HG02884 (cell line): ENCODE data around the gene SLC35B2.

Source experiments
- ATAC-seq: cut with Tn5 transposase; IDR thresholded peaks from one replicate; pipeline ENCODE4 v1.9.1; 2021; ENCODE audit warnings: mild to moderate bottlenecking, moderate library complexity; ENCODE audit not compliant: unreplicated experiment

The SLC35B2 gene, protein sequence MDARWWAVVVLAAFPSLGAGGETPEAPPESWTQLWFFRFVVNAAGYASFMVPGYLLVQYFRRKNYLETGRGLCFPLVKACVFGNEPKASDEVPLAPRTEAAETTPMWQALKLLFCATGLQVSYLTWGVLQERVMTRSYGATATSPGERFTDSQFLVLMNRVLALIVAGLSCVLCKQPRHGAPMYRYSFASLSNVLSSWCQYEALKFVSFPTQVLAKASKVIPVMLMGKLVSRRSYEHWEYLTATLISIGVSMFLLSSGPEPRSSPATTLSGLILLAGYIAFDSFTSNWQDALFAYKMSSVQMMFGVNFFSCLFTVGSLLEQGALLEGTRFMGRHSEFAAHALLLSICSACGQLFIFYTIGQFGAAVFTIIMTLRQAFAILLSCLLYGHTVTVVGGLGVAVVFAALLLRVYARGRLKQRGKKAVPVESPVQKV

DNA sequence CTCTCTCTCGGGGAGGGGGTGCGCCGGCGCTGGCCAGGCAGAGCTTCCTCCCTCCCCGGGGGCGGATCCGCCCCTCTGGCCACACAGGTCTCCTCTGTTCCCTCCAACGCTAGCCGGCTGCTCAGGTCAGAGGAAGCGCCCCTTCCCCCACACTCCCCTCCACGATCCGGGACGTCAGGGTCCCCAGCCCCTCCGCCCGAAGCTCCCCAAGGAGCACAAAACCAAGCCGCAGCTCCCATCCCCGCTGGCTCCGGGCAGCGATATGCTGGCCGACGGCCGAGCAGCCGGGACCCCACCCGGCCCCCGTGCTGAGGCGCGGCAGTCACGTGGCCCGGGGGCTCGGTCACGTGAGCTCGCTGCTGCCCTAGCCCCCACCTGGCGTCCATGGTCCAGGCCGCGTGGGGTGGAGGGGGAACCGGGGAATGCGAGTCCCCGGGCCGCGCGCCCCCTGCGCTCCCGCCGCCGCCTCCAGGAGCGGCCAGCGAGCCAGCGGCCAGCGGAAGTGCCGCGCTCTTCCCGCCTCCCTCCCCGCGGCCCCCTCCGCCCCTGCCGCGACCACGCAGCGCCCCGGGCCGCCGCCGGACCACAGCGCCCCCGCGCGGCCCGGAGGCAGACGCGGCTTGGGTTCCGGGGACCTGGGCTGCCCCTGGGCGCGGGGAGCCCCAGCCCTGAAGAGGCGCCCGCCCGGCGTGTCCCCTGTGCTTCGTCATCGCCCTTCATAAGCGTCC, at the start of gene SLC35B2:
Gene SLC35B2 (minus strand): TSS at position 504 of the 728 bp plus-strand sequence. CDS start 118 bp downstream, at position 386.
- ATAC-seq: peak; percentile 48

DNA sequence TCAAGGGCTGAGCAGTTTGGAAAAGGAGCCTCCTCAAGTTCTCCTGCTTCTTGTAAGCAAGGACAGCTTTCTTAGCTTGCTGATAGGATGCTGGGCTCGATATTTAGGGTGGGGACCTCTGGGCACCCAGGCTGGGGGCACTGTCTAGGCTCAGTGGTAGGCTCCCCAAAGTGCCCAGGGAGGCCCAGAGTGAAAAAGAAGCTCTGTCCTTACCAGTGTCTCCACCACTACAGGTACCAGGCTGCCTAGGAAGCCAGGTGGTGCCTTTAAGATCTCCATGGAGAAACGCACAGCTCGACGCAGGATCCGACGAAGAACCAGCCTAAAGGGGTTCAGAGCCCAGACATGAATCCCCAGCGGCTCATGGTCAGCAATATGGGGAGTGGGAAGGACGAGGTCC, 49.4 kb upstream of the SLC35B2 start:
- no peak for ATAC-seq

DNA sequence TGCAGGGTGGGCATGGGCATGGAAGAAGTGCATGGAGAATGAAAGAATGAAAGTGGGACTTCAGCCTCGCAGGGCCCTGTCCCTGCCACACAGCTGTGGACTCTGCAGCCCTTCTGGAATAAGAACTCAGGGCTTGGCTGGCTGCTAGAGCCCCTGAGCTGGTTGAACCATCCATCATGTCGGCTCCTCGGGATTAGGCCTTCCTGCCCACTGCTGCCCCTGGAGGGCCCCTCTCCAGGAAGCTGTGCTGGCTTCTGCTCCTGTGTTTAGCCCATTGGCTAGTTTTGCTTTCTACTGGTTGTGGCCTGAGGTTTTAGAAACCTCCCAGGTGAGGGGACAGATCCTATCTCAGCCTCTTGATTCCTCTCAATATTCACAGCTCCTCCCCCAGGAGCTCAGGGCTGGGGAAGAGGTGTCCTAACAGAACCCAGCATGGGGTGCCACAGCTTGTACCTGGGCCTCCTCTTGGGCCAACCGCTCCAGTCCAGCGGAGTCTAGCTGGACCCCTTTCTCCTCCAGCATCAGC, 47.9 kb upstream of the SLC35B2 start:
- no peak for ATAC-seq

DNA sequence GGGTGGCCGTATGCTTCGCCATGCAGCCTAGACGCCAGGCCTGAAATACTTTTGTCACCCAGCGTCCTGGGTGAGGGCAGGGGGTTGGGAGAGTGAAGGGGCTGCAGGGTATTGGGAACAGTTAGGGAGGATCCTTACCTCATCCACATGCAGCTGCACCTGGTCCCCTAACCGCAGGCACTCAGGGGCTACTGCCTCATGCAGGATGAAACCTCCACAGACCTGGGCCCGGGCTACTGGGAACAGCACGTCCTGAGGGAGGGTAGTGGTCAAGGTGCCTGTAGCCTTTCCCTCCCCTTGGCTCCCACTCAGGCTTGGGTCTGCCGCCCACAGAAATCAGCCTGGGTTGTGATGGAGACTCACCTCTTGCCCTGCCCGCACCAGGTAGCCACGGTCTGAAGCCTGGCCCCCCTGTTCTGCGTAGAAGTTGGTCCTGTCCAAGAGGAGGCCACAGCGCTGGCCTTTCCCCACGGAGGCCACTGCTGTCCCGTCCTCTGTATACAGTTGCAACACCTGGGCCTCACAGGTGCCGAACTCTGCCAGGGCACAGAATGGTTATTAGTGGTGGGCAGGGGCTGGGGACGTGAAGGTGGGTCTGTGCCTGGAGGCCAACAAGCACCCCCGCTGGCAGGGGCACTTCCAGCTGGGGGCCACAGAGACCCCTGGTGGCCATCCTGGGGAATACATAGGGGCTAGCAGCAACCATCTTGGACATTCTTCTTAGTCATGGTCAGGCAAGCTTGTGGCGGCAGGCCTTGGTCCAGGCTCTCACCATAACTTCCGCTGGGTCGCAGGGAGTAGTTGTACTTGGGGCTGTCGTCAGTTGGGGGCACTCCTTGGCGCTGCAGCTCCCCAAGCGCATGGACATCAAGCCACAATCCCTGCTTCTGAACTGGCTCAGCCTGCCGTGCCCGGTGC, 47.2 kb upstream of the SLC35B2 start:
- no peak for ATAC-seq

DNA sequence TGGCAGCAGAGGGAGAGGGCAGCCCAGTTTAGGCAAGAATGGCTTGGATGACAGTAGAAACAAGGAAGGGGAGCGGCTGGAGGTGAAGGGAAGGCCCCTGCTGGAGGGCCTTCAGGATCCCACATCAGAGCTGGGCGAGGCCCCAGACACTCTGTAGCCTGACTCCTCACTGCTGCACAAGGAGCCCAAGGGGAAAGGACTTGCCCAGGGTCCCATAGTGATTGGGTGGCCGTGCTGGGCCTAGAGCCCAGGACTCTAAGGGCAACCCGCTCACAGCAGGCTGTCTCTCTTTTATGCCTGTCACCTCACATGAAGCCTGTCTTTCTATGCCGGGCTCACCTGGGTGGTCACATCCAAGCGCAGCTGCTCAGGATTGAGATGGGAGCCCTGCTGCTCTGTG, 46.5 kb upstream of the SLC35B2 start:
- ATAC-seq: no peak

DNA sequence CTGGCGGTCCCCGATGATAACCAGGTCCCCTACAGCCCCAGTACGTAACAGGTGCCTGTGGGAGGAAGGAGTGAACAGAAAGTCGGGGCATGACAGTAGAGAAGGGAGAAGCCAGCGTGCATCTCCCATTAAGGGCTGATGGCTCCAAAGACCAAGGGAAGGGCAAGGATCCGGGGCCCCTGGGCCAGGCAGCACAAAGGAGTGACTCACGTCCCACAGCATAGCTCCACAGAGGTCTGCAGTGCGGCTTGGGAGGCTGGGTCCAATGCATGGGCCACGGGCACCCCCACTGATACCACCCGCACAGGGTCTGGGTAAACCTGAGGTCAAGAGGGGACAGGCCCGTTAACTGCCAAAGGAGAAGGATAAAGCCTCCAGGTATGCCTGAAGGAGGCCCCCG, 45.5 kb upstream of the SLC35B2 start:
- ATAC-seq: no peak

DNA sequence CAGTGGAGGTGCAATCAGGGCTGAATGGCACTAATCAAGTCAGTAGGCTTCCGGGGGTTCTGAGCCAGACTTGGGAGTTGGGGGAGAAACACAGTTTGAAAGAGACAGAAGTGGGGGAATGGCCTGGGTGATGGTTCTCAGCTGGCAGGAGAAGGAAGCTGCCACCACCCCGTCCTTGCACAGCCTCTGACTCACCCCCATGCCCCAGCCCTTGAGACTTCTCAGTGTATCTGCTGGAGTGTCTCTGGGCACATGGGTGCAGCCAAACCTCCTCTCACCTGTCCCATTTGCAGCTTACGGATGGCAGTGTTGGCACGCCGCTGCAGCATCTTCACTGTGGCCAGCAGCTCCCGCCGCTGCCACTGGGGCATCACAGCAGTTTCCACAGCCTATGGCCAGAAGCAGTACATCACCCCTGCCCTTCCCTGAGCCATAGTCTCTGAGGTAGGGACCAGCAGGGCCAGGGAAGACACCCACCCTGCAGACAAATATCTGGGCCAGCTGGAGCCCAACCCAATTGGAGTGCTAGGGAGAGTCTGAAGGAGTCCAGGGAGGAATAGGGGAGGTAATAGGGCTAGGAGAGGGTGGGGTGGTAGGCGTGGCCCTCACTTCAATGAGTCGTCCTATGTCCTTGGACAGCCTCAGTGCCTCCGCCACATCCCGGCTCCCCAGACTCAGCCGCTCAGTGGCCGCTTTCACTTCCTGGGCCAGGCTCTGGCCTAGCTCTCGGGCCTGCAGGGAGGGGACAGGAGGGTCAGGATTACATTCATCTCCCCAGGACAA, 44.6 kb upstream of the SLC35B2 start:
- ATAC-seq: no peak

DNA sequence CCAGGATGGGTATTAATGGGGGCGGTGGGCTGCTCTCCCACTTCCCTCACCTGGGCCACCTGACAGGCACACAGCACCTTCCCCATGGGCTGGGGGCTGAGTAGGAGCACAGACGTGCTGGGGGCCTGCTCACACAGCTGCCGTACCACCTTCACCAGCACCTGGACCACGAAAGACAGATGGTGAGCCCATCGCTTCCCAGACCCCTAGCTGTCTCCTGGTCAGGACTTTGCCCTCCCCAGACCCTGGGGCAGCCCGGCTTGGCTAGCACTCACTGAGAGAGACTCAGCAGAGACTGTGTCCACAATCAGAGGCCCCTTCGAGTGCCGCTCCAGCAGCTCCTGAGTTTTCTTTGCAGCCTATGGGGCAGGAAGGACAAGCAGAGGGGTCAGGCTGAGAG, 43.8 kb upstream of the SLC35B2 start:
- no peak for ATAC-seq

DNA sequence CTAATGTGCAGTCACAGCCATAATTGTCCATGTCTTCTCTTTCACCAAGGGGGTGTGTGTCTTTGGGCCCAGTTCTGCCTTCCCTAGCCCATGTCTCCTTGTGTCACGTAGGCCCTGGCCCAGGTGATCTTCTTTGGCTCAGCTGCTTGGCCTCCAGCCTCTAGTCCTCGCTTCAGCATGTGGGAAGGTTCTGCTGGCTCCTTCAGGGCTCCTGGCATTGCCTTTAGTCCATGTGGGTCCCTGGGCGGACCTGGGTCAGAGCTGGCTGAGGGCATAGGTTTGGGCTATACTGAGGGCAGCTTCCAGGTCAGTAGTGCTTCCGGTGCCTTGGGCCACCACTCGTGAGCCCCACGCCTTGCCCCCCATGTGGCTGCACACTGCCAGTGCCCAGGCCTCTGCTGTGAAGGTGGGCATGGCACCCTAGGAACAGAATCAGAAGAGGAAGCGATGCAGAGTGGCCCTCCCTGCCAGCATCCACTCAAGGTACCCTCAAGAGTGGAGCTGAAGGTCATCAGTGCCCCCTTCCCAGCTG, 43.0 kb upstream of the SLC35B2 start:
- ATAC-seq: no peak

DNA sequence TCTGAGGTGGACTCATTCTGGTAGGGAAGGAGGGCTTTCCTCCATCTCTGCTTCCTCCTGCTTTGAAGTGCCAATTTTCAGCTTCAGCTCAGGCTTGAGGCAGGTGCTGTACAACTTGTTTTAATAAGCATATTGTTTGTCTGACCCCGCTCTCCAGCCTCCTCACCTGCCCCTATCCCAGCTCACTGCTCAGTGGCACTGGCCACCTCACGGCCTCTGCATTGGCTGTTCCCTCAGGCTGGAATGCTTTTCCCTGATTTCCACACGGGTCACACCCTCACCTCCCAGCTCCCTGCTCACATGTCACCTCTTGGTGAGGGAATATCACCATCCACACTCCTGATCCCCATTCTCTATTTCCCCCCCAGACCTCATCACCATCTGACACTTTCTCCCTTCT, 41.5 kb upstream of the SLC35B2 start:
- no peak for ATAC-seq

DNA sequence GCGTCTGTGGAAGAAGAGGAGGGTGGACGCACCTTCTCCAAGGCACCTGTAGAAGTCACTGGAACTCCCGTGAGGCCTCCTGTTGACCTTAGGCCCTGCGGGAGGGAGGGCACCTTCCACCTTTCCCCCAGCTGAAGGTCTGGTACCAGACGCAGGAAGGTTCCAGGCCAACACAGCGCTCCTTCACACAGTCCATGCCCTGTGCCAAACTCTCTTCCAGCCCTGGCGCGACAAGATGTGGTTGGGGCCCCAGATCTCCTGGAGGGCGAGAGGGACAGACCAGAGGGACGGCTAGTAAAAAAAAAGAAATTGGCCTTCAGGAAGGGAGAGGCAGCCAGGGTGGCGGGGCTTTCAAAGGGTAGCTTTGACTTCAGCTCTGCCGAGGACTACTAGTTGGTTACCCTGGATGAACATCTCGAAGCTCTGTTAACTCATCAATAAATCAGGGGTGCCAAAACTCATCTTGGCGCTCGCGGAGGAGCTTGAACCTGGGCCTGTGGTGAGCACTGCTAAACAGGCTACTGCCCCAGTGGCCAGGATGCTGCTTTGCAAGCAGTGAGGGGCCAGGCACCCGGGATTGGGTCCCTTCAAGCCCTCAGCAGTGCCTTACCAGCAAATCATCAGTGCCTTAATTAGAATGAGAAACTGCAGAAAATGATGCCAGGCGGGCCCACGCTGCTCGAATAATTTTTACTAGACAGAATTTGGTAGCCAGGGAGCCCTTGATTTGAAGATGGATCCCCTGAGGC, 40.9 kb upstream of the SLC35B2 start:
- ATAC-seq: no peak

DNA sequence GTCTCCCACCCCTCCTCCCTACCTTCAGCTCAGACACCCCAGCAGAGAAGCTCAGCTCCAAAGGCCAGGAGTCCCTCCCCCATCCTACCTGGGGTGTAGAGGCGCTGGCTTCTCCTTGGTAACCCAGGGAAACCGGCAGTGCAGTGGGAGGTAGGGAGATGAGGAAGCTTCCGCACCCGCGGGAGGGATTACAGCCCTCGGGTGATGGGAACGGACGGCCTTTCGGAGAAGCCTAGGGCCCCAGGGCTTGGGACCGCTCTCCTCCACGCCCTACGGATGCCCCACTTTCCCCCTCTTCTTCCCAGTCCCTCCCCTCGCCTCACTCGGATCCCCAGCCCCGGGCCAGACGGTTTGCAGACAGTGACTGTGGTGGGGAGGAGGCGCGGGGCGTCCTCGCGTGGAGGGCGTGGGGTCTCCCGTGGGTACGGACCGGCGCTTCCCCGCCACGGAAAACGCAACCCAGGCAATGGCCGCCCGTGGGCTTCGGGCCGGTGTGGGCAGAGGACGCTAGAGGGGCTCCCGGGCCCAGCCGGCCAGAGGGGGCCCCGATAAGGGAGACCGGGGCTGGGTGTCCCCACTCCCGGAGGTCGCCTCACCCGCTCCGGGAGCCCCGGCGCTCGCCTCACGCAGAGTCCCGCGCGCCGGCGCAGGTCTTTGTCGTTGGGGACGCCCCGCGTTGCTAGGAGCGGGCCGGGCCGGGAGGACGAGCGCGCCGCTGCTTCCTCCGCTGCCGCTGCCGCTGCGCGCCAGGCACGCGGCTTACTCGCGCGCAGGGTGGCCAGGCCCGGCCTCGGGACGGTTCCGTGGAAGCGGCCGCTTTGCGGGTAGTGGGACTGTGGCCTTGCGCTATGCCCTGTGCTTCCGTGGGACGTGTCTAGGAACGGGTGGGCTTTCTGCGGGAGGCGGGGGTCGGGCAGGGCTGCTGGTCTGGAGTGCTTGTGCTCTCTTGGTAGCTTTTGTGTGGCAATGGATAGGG, 40.0 kb upstream of the SLC35B2 start:
- ATAC-seq: no peak

DNA sequence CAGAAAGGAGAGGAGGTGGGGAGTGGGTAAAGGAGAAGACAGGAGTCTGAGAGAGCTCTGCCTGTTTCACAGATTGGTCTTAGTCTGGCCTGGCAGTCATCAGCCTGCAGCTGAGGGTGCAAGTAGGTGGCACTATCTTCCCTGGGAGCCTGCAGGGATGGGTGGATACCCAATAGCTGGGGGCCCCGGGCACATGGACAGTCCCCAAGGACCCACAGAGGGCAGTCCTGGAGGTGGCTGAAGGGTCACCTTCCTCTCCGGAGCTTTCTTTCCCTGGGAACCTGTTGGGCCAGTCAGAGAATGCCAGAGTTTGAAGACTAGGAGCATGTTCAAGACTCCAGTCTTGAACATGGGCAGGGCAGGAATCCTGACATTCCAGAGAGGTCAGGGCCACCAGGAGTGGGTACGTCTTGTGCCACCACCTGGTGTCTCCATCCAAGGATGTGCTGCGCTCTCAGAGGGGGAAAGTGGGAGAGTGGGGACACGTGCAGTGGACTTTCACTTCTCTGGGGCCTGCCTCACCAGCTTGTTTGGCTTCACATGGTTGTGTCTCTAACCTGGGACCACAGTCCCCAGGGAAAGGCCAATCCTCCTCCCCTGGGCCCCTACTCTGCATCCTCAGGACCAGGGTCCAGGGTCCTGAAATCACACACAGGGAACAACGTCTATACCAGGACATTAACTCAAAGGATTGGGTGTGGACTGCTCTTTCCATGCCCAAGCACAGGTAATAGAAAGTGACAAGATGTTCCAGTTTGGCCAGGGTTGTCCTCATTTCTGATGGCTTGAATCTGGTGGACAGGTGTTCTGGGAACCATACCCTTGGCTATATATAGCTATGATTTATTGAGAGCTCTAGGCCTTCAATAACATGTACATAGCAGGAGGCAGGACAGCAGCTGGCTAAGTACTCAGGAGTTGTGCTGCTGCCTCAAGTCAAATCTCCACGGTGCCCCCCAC, 37.8 kb upstream of the SLC35B2 start:
- ATAC-seq: no peak

DNA sequence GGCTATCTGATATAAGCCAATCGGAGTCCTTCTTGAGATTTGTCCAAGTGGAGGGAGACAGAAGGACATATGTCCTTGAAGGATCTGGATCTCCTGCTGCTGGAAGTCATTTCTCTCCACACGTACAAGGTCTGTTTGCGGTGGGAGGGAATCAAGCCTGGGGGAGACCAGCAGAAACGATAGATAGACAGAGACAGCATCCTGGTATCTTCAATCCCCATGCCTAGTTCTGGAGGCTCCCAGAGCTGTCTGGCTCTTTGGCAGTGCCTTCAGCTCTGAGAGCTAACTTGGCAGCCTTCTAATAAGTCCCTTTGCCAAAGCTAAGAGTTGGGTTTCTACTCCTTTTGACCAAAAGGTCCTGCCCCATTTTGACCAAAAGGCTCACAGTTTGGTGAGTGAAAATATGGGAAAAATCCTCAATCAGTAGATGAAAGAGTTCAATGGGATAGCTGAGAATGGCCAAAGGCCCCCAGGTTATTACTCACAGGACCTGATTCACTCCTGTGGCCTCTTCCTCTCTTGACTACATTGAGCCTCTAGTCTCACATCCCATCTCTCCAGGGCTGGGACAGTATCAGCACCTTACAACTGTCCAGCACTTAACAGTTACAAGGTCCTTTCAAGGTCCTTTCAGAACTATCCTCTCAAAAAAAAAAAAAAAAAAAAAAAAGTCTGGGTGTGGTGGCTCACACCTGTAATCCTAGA, 35.5 kb upstream of the SLC35B2 start:
- no peak for ATAC-seq

DNA sequence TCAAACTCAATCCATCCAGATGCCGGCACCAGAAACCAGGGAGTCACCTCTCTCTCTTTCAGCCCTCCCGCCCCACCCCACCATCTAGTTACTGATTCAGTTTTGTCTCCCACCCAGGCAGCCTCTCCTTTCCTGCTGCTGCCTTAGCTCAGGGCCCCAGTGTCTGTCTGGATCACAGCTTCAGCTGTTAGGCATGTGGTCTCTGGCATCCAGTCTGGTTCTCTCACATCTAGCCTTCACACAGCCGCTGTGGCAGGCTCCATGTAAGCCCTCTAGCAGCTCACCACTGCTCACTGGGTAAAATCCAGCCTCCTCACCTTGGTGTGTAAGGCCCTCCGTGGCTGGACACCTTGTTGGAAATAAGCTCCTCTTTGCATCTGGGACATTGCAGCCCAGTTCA, 34.5 kb upstream of the SLC35B2 start:
- ATAC-seq: no peak

DNA sequence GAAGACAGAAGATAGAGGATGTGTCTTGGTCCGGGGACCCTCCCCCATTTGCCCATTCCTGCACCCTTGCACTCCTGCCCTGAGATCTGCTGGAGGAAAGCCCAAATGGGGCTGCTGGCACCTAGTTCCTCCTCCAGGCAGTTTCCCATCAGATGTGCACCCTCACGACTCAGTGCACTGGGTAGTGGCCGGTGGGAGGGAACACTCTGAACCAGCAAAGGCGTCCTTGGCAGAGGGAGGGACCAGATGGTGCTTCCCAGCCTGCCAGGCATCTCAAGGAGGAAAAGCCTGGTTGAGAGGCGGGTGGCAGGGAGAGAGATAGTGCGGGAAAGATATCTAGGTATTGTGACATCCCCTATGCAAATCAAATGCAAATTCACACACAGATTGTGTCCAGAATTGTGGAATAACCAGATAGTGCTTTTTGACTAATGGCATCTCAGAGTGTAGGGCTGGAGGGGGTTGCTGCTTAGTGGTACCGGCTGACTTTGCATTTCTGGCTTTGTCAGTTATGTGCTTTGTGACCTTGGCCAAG, 32.5 kb upstream of the SLC35B2 start:
- ATAC-seq: no peak
